Peyer's patch (tissue), 4 donors: Measurements from ENCODE around the gene GPER1. TPM values are rescaled to one million over a fixed set of nuclear protein-coding genes. Genes with fewer than 3 reads are reported as not detected.

Experiments
- DNase-seq, 3 donors: peaks; one replicate each; pipeline ENCODE4 v3.0.0-alpha.2; 2017 to 2019
- H3K27ac ChIP-seq, 4 donors: fragments of 200-600 bp; sonication (generic); one replicate each; pipeline ENCODE4 v1.5.1; 2016 to 2019
- H3K27me3 ChIP-seq, 2 donors: fragments of 200-600 bp; sonication (generic); one replicate each; pipeline ENCODE4 v1.5.1; 2019
- H3K36me3 ChIP-seq, 3 donors: fragments of 200-600 bp; sonication (generic); one replicate each; pipeline ENCODE4 v1.5.1; 2016 to 2019
- H3K4me1 ChIP-seq, 4 donors: fragments of 200-600 bp; sonication (generic); one replicate each; pipeline ENCODE4 v1.5.1; 2016 to 2019
- H3K4me3 ChIP-seq, 4 donors: fragments of 200-600 bp; sonication (generic); 1 replicate in 3 of 4; 2 replicates in 1 of 4; pipeline ENCODE4 v1.5.1; 2016 to 2019; ENCODE audit warnings: mild to moderate bottlenecking in 1 of 4
- H3K9me3 ChIP-seq, 4 donors: fragments of 200-600 bp; sonication (generic); one replicate each; pipeline ENCODE4 v1.5.1; 2016 to 2019; ENCODE audit warnings: mild to moderate bottlenecking in 1 of 4
- POLR2A ChIP-seq, 2 donors: fragments of 450-650 bp; IDR thresholded peaks; one replicate each; pipeline ENCODE4 v1.5.1; 2017; ENCODE audit warnings: antibody characterized with exemption in 2 of 2, mild to moderate bottlenecking in 2 of 2, moderate library complexity in 2 of 2
- total RNA-seq, 4 donors: library from RNA; depleted of rRNA; stranded (reverse); fragments of >200 nt; gene quantifications; one replicate each; pipeline ENCODE4 v1.1.0, GENCODE V29; 2016
- TF ChIP-seq, protein P1 (sequence below), 6 experiments: fragments of 450-650 bp in 4 of 6; fragments of 200-600 bp in 2 of 6; sonication (generic) in 1 of 6; IDR thresholded peaks; one replicate each; pipeline ENCODE4 v1.5.1; 2017 to 2019; ENCODE audit warnings: antibody characterized with exemption in 6 of 6, mild to moderate bottlenecking in 3 of 6, moderate library complexity in 1 of 6

Gene GPER1
- total RNA-seq, 4 donors from 2014 or later, result 0.53 to 8.3 (median 2.1) TPM

GRCh38 chr7:1127001-1127400, 39.1 kb downstream of the GPER1 start:
- Histone ChIP-seq H3K36me3 (no peaks in the 10 kb centered on the region), H3K4me3 (no peak overlapping the region), H3K27ac (no peak overlapping the region), H3K27me3 (no peaks in the 10 kb centered on the region), H3K9me3 (no peaks in the 10 kb centered on the region), H3K4me1 (no peaks in the 10 kb centered on the region)
- no peak for DNase-seq
- TF ChIP-seq, protein P1, sequence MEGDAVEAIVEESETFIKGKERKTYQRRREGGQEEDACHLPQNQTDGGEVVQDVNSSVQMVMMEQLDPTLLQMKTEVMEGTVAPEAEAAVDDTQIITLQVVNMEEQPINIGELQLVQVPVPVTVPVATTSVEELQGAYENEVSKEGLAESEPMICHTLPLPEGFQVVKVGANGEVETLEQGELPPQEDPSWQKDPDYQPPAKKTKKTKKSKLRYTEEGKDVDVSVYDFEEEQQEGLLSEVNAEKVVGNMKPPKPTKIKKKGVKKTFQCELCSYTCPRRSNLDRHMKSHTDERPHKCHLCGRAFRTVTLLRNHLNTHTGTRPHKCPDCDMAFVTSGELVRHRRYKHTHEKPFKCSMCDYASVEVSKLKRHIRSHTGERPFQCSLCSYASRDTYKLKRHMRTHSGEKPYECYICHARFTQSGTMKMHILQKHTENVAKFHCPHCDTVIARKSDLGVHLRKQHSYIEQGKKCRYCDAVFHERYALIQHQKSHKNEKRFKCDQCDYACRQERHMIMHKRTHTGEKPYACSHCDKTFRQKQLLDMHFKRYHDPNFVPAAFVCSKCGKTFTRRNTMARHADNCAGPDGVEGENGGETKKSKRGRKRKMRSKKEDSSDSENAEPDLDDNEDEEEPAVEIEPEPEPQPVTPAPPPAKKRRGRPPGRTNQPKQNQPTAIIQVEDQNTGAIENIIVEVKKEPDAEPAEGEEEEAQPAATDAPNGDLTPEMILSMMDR (IDR thresholded peaks at IDR 0.05), result no peak
- TF ChIP-seq POLR2A (IDR thresholded peaks at IDR 0.05), result no peak

DNA sequence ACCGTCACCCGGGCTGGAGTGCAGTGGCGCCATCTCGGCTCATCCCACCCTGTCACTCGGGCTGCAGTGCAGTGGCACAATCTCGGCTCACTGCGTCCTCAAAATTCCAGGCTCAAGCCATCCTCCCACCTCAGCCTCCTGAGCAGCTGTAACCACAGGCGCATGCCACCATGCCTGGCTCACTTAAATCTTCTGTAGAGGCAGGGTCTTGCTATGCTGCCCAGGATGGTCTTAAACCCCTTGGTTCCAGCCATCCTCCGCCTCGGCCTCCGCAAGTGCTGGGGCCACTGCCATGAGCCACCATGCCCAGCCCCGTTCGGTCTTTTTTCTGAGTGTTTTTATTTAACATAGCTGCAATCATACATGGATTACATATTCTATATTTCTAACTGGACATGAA, 41.5 kb downstream of the GPER1 start:
- TF ChIP-seq, protein P1 (IDR thresholded peaks at IDR 0.05), result no peak
- TF ChIP-seq POLR2A (IDR thresholded peaks at IDR 0.05), result no peak
- Histone ChIP-seq H3K27ac (no peak overlapping the region), H3K4me3 (no peak overlapping the region), H3K27me3 (no peaks in the 10 kb centered on the region), H3K36me3 (no peaks in the 10 kb centered on the region), H3K4me1 (no peaks in the 10 kb centered on the region), H3K9me3 (no peaks in the 10 kb centered on the region)
- DNase-seq, result no peak

DNA sequence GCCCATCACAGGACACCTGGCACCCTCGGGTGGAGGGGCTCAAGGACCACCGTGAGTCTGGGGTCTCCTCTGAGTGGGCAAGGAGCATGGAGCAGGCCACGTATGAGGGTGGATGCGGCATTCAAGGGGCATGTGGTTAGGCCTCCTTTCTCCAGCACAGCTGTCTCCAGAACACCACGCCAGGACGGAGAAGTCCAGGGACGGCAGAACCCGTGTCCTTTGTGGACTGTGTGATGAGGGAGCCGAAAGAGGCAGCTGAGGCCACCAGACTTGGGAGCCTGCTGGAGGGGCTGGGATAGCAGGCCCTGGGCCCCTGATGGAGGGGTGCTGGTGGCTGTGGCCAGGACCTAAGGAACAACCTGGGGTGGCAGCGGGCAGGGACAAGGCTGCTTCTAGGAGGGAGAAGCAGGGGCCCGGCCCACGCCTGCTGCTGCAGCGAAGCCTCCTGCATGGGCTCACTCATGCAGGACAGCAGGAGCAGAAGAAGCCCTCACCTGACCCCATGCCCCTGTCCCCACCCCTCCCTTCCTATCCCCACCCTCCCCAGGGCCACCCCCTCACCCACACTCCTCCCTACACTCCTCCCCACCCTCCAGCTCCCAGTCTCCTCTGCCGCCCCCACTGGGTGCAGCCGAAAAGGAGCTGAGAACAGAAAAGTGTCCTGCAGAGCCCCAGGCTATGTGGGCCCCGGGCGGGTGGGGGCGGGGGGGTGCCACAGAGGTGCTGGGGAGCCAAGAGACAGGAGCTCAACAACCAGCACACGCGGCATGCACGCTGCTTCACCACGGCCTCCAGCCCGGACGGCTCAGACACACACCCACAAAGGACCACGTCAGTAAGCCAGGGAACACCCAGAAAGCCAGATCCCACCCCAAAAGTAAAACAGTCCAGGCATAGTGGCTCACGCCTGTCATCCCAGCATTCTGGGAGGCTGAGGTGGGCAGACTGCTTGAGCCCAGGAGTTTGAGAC, 42.4 kb downstream of the GPER1 start:
- TF ChIP-seq, protein P1 (IDR thresholded peaks at IDR 0.05), result no peak
- TF ChIP-seq POLR2A (IDR thresholded peaks at IDR 0.05), result no peak
- Histone ChIP-seq H3K9me3 (no peaks in the 10 kb centered on the region), H3K4me3 (no peak overlapping the region), H3K27ac (no peak overlapping the region), H3K36me3 (no peaks in the 10 kb centered on the region), H3K4me1 (no peaks in the 10 kb centered on the region), H3K27me3 (no peaks in the 10 kb centered on the region)
- no peak for DNase-seq

- H3K27ac ChIP-seq, result no peak overlapping the region
- no peak for TF ChIP-seq POLR2A (IDR thresholded peaks at IDR 0.05)
- TF ChIP-seq, protein P1 (IDR thresholded peaks at IDR 0.05), result no peak
- H3K36me3 ChIP-seq, result no peaks in the 10 kb centered on the region
- peaks cover 0 to under 1% (median 0%) of the 10 kb centered on the region in 4 donors for H3K4me1 ChIP-seq
- no peaks in the 10 kb centered on the region for H3K27me3 ChIP-seq
- no peaks in the 10 kb centered on the region for H3K9me3 ChIP-seq
- DNase-seq, result no peak
- no peak overlapping the region for H3K4me3 ChIP-seq
Measured at GRCh38 chr7:1131471-1132265, 43.8 kb downstream of the GPER1 start.

DNA sequence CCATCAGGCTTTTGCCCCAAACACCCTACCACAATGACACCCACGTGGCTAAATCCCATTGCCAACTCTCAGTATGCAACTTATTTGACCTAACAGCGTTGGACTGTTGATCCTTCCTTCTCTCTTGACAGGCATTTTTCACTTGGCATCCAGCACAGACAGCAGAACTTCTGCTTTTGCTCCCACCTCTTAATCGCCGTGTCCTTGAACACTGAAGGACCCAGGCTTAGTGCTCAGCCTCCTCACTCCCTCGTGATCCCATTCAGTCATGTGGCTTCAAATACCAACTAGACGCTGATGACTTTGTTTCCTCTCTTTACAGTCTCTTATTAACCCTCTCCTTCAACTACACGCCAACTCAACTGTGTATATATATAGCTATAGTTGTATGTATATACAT, 47.0 kb downstream of the GPER1 start:
- H3K27me3 ChIP-seq, result no peaks in the 10 kb centered on the region
- peaks cover 0 to 17% (median 9%) of the 10 kb centered on the region in 4 donors for H3K4me1 ChIP-seq
- H3K4me3 ChIP-seq, result no peak overlapping the region
- H3K9me3 ChIP-seq, result no peaks in the 10 kb centered on the region
- H3K36me3 ChIP-seq, result no peaks in the 10 kb centered on the region
- DNase-seq, result no peak
- no peak for TF ChIP-seq POLR2A (IDR thresholded peaks at IDR 0.05)
- TF ChIP-seq, protein P1 (IDR thresholded peaks at IDR 0.05), result no peak
- no peak overlapping the region for H3K27ac ChIP-seq
